Measurements from ENCODE around the gene PURB. TPM values are rescaled to one million over a fixed set of nuclear protein-coding genes. Genes with fewer than 3 reads are reported as not detected.

The PURB gene
- total RNA-seq, 1 donor from 2014 or later, result 23.8 TPM

DNA sequence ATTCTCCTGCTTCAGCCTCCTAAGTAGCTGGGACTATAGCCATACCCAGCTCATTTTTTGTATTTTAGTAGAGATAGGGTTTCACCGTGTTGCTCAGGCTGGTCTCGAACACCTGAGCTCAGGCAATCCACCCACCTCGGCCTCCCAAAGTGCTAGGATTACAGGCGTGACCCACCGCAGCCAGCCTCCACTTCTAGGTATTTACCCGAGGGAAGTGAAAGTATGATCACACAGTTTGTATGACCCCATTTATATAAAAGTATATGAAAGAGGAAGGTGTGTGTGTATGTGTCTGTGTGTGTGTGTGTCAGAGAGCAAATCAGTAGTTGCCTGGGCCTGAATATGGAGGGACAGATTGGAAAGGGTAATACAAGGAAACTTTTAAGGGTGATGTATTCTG lies 2.0 kb upstream of the PURB start:
- Mint-ChIP-seq H3K27me3 (no peaks in the 10 kb centered on the region), H3K9me3 (no peaks in the 10 kb centered on the region), H3K4me3 (peak overlapping the region; percentile 1), H3K27ac (peak overlapping the region; percentile 57), H3K36me3 (ENCODE audit: low read depth) (peaks cover 19% of the 10 kb centered on the region), H3K4me1 (peaks cover 43% of the 10 kb centered on the region)
- POLR2A ChIA-PET, result interaction anchor here (0.7 to 3.6 kb wide), 4 partner anchors 114 to 224 kb away, joined by 3 to 27 read pairs (median 10); partner anchors contain the start of gene TBRG4
- no peak for DNase-seq
- ATAC-seq (ENCODE audit: low read depth), result no peak
- intact Hi-C loops (cut with micrococcal nuclease), result no loop called here
- TF ChIP-seq, protein P1, sequence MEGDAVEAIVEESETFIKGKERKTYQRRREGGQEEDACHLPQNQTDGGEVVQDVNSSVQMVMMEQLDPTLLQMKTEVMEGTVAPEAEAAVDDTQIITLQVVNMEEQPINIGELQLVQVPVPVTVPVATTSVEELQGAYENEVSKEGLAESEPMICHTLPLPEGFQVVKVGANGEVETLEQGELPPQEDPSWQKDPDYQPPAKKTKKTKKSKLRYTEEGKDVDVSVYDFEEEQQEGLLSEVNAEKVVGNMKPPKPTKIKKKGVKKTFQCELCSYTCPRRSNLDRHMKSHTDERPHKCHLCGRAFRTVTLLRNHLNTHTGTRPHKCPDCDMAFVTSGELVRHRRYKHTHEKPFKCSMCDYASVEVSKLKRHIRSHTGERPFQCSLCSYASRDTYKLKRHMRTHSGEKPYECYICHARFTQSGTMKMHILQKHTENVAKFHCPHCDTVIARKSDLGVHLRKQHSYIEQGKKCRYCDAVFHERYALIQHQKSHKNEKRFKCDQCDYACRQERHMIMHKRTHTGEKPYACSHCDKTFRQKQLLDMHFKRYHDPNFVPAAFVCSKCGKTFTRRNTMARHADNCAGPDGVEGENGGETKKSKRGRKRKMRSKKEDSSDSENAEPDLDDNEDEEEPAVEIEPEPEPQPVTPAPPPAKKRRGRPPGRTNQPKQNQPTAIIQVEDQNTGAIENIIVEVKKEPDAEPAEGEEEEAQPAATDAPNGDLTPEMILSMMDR (IDR thresholded peaks at IDR 0.05), result no peak
- CTCF ChIA-PET, result interaction anchor here (0.7 kb wide), 1 partner anchor 226 kb away, joined by 3 read pairs; no protein-coding TSS in a partner anchor

DNA sequence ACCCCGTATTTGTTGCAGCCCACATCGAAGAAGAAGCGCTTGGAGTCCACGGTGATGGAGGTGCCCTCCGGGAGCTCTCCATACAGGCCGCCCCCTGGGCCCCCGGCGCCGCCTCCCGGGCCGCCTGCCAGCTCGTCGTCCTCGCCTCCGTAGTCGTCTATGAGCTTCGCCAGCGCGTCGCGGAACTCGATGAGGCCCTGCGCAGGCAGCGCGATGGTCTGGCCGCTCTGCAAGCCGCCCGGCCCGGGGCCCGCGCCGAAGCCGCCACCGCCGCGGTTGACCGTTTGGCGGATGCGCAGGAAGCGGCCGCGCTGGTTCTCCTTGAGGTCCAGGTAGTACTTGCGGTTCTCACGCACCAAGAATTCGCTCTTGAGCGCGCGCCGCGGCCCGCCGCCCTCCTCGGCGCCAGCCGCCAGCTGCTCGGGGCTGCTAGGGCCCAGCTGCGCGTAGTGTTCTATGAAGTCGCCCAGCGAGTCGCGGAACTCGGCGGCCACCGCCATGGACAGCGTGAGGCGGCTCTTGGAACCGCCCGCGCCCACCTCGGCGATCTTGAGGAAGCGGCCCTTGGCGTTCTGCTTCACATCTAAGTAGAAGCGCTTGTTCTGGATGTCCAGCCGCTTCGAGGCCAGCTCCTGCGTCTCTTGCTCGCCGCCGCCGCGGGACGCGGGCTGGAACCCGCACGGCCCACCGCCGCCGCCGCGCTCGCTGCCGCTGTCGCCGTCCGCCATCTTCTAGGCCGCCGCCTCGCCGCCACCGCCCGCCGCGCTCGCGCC lies 523 bp downstream of the PURB start:
- ChIA-PET CTCF (interaction anchor here (0.5 to 1.9 kb wide), 3 partner anchors 17 to 30 kb away, joined by 3 to 7 read pairs (median 6); no protein-coding TSS in a partner anchor), POLR2A (interaction anchor here (0.5 to 3.6 kb wide), 32 partner anchors 10 to 884 kb away, joined by 3 to 41 read pairs (median 6); partner anchors contain the start of genes CCM2, DDX56, H2AZ2 and MYO1G)
- DNase-seq, result no peak
- peak overlapping the region; percentile 77 for H3K27ac Mint-ChIP-seq
- H3K36me3 Mint-ChIP-seq (ENCODE audit: low read depth), result peaks cover 34% of the 10 kb centered on the region
- no peaks in the 10 kb centered on the region for H3K9me3 Mint-ChIP-seq
- TF ChIP-seq, protein P1 (IDR thresholded peaks at IDR 0.05), result no peak
- intact Hi-C loops (cut with micrococcal nuclease), result loop anchor here (1.0 to 2.0 kb wide), 13 partner anchors 28 to 395 kb away; partner anchors contain the start of genes CCM2, H2AZ2, MYO1G and NUDCD3
- peak overlapping the region; percentile 95 for H3K4me3 Mint-ChIP-seq
- H3K27me3 Mint-ChIP-seq, result no peaks in the 10 kb centered on the region
- peaks cover 68% of the 10 kb centered on the region for H3K4me1 Mint-ChIP-seq
- ATAC-seq (ENCODE audit: low read depth), result peak; percentile 15

DNA sequence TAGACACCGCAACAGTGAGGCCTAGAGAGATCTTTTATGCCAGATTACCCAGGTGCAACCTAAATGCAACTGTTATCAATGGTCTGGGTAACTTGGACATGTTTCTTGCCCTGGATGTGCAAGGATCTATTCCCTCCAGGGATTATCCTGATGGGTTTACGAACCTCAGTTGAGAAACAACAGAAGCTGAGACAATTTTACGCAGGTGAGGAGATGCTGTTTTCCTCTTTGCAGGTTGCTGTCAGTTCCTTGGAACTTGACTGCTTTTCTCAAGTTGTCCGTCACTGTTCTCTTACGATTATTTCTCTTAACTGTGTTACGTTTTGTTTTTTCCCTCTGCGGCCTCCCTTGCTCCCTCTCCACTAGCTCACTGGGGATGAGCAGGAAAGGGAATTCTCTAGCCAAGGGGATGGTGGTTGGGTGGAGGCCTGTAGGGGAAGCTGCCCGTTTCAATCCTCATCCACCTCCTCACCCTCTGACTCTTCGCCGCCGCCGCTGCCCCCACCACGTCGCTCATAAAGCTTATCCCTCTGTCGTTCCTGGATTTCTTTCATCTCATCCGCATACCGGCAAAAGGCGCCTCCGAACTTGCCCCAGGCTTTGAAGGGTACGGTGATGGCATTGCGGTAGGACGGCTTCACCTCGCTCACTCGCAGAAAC lies 1.2 kb downstream of the PURB start:
- TF ChIP-seq, protein P1 (IDR thresholded peaks at IDR 0.05), result no peak
- H3K27ac Mint-ChIP-seq, result peak overlapping the region; percentile 77
- H3K36me3 Mint-ChIP-seq (ENCODE audit: low read depth), result peaks cover 34% of the 10 kb centered on the region
- intact Hi-C loops (cut with micrococcal nuclease), result loop anchor here (2.0 kb wide), 2 partner anchors 27 to 39 kb away; no protein-coding TSS in a partner anchor
- H3K4me1 Mint-ChIP-seq, result peaks cover 72% of the 10 kb centered on the region
- H3K27me3 Mint-ChIP-seq, result no peaks in the 10 kb centered on the region
- ChIA-PET CTCF (interaction anchor here (1.4 kb wide), 1 partner anchor 27 kb away, joined by 6 read pairs; no protein-coding TSS in a partner anchor), POLR2A (interaction anchor here (0.5 to 3.6 kb wide), 10 partner anchors 11 to 278 kb away, joined by 3 to 41 read pairs (median 15); partner anchors contain the start of genes H2AZ2, MYO1G, OGDH and TBRG4)
- DNase-seq (no peak), ATAC-seq (ENCODE audit: low read depth) (no peak)
- peak overlapping the region; percentile 82 for H3K4me3 Mint-ChIP-seq
- H3K9me3 Mint-ChIP-seq, result no peaks in the 10 kb centered on the region

DNA sequence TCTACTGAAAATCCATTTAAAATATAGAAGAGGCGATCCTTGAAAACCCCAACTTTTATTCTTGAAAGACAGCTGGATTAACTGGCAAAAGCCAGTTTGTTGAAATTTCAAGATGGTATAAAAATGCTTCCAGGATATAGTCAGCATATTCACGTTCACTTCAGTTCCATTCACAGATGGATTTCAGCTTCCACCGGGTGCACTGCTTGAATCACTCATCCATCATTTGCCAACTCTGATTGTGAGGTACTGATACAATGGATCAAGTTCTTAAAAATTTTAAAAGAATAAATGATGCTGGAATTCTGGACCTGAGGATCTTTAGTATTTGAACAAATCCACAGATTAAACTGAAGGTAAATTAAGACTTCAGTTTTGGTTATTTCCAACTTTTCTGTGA lies 2.4 kb downstream of the PURB start:
- POLR2A ChIA-PET, result interaction anchor here (1.2 to 1.7 kb wide), 3 partner anchors 26 to 97 kb away, joined by 4 to 6 read pairs (median 6); partner anchors contain the start of gene MYO1G
- H3K27ac Mint-ChIP-seq, result no peak overlapping the region
- H3K4me3 Mint-ChIP-seq, result no peak overlapping the region
- no peaks in the 10 kb centered on the region for H3K27me3 Mint-ChIP-seq
- peaks cover 72% of the 10 kb centered on the region for H3K4me1 Mint-ChIP-seq
- ATAC-seq (ENCODE audit: low read depth) (no peak), DNase-seq (no peak)
- CTCF ChIA-PET, result interaction anchor here (1.0 to 2.0 kb wide), 2 partner anchors 38 to 253 kb away, joined by 3 to 7 read pairs; no protein-coding TSS in a partner anchor
- peaks cover 34% of the 10 kb centered on the region for H3K36me3 Mint-ChIP-seq (ENCODE audit: low read depth)
- TF ChIP-seq, protein P1 (IDR thresholded peaks at IDR 0.05), result no peak
- intact Hi-C loops (cut with micrococcal nuclease), result no loop called here
- H3K9me3 Mint-ChIP-seq, result no peaks in the 10 kb centered on the region

Measured in activated B cell treated with CpG ODN at 0.5 μM for 24 hours (primary cell).